B cell (primary cell): ENCODE measurements around the gene TSKS. TPM values are rescaled to one million over a fixed set of nuclear protein-coding genes. Genes with fewer than 3 reads are reported as not detected.

ENCODE experiments used
- ATAC-seq: fragments of 200-7000 bp; cut with Tn5 transposase; one replicate; pipeline ENCODE4 v1.10.0; 2021; ENCODE audit warnings: low read depth, mild to moderate bottlenecking, moderate number of reproducible peaks, moderate library complexity
- CTCF ChIA-PET: fragments of 350-600 bp; sonication (Branson Sonifier 250); formaldehyde crosslinking; loops from one replicate; lab custom pipeline; 2021; ENCODE audit warnings: antibody characterized with exemption, inconsistent platforms; lab: Charles Lee
- POLR2A ChIA-PET: fragments of 350-600 bp; sonication (Branson Sonifier 250); formaldehyde crosslinking; loops from one replicate; lab custom pipeline; 2021; ENCODE audit warnings: antibody characterized with exemption; lab: Charles Lee
- DNase-seq: peaks from one replicate; pipeline ENCODE4 v3.0.0; 2013
- H2AFZ ChIP-seq: 2 replicates; pipeline ENCODE4 v1.6.1; 2012; ENCODE audit warnings: mild to moderate bottlenecking, low read depth, low read length; ENCODE audit not compliant: insufficient read depth, poor library complexity, severe bottlenecking
- H3K27ac ChIP-seq, 2 donors: 1 replicate in 1 of 2; 2 replicates in 1 of 2; pipeline ENCODE4 v1.5.1; 2012 to 2013; ENCODE audit warnings: low read length in 2 of 2, mild to moderate bottlenecking in 2 of 2, moderate library complexity in 1 of 2
- H3K27me3 ChIP-seq, 4 experiments: fragments of 200-600 bp in 1 of 4; sonication (generic) in 1 of 4; replicated peaks in 1 of 4; 1 replicate in 2 of 4; 2 replicates in 2 of 4; pipeline versions ENCODE4 v1.6.1 to v1.7.0; 2013 to 2016; ENCODE audit warnings: low read length in 3 of 4, mild to moderate bottlenecking in 2 of 4, mixed read lengths in 1 of 4, moderate library complexity in 1 of 4; ENCODE audit not compliant: insufficient read depth in 4 of 4, control insufficient read depth in 3 of 4; ENCODE audit errors: control extremely low read depth in 1 of 4
- H3K36me3 ChIP-seq, 2 experiments: replicated peaks in 1 of 2; 1 replicate in 1 of 2; 2 replicates in 1 of 2; pipeline versions ENCODE4 v1.6.1 to v1.7.1; 2013; ENCODE audit warnings: low read length in 1 of 2; ENCODE audit not compliant: insufficient read depth in 2 of 2, control insufficient read depth in 1 of 2; ENCODE audit errors: control extremely low read depth in 1 of 2, extremely low read depth in 1 of 2
- H3K4me1 ChIP-seq, 2 donors: fragments of 200-600 bp in 1 of 2; sonication (generic) in 1 of 2; 1 replicate in 1 of 2; 2 replicates in 1 of 2; pipeline versions ENCODE4 v1.5.1 to v1.6.1; 2013 to 2017; ENCODE audit warnings: low read length in 2 of 2; ENCODE audit not compliant: control insufficient read depth in 2 of 2, insufficient read depth in 2 of 2
- H3K4me2 ChIP-seq: replicated peaks from 2 replicates; pipeline ENCODE3; 2012; ENCODE audit warnings: mild to moderate bottlenecking, low read depth, low read length; ENCODE audit not compliant: poor library complexity, severe bottlenecking
- H3K4me3 ChIP-seq, 5 experiments: fragments of 200-600 bp in 1 of 5; sonication (generic) in 1 of 5; 1 replicate in 3 of 5; 2 replicates in 2 of 5; pipeline versions ENCODE4 v1.5.1 to v1.7.0; 2011 to 2016; ENCODE audit warnings: low read length in 4 of 5, mild to moderate bottlenecking in 4 of 5, low read depth in 2 of 5, control low read depth in 1 of 5, moderate library complexity in 1 of 5; ENCODE audit not compliant: insufficient read depth in 1 of 5; ENCODE audit errors: control extremely low read depth in 1 of 5, extremely low read depth in 1 of 5
- H3K79me2 ChIP-seq: fragments of 200-600 bp; sonication (generic); one replicate; pipeline ENCODE4 v1.6.0; 2016; ENCODE audit warnings: low read length; ENCODE audit not compliant: control insufficient read depth, insufficient read depth
- H3K9ac ChIP-seq: fragments of 200-600 bp; sonication (generic); 2 replicates; pipeline ENCODE4 v1.6.1; 2017; ENCODE audit warnings: mild to moderate bottlenecking, low read length, moderate library complexity
- H3K9me3 ChIP-seq, 3 donors: one replicate each; pipeline versions ENCODE4 v1.6.1 to v1.7.1; 2013; ENCODE audit warnings: low read length in 2 of 3; ENCODE audit not compliant: control insufficient read depth in 2 of 3, insufficient read depth in 1 of 3; ENCODE audit errors: control extremely low read depth in 1 of 3
- H4K20me1 ChIP-seq: 2 replicates; pipeline ENCODE4 v1.6.0; 2012; ENCODE audit warnings: mild to moderate bottlenecking, low read length; ENCODE audit not compliant: insufficient read depth, control insufficient read depth, poor library complexity, severe bottlenecking
- H3K27ac Mint-ChIP-seq: one replicate; pipeline ENCODE4 v1.8.0; 2021; ENCODE audit warnings: mixed read lengths
- H3K27me3 Mint-ChIP-seq: one replicate; pipeline ENCODE4 v1.8.0; 2021; ENCODE audit warnings: mixed read lengths
- H3K4me1 Mint-ChIP-seq: one replicate; pipeline ENCODE4 v1.8.0; 2021; ENCODE audit warnings: mixed read lengths
- H3K4me3 Mint-ChIP-seq: one replicate; pipeline ENCODE4 v1.8.0; 2021; ENCODE audit warnings: mixed read lengths
- H3K9me3 Mint-ChIP-seq: one replicate; pipeline ENCODE4 v1.8.0; 2022; ENCODE audit warnings: mixed read lengths; ENCODE audit not compliant: insufficient read depth
- CTCF ChIP-seq: fragments of 200-600 bp; IDR thresholded peaks from one replicate; pipeline ENCODE4 v1.8.0; 2022; ENCODE audit warnings: antibody characterized with exemption, mild to moderate bottlenecking
- EZH2 ChIP-seq: IDR thresholded peaks from 2 replicates; pipeline ENCODE4 v1.6.1; 2012; ENCODE audit warnings: borderline replicate concordance, low read depth, mild to moderate bottlenecking, moderate library complexity, low read length; ENCODE audit not compliant: insufficient read depth, poor library complexity, severe bottlenecking
- WGBS: methylation state at CpG from one replicate; pipeline ENCODE4 v1.1.5; 2013; ENCODE audit warnings: missing lambda C conversion rate; ENCODE audit not compliant: insufficient coverage; 5-methylcytosine and 5-hydroxymethylcytosine counted together
- intact Hi-C: fragments of 100-400 bp; cut with micrococcal nuclease; formaldehyde crosslinking; loops from one replicate; pipeline ENCODE4 v1.10.0; 2022
- polyA plus RNA-seq: library from polyadenylated mRNA; depleted of rRNA; stranded (reverse); fragments of >200 nt; gene quantifications from 2 replicates; pipeline ENCODE4 v1.2.3, GENCODE V29; 2012
- total RNA-seq, 2 donors: library from RNA; stranded (reverse); fragments of 120-200 nt in 1 of 2; gene quantifications; 1 replicate in 1 of 2; 2 replicates in 1 of 2; pipeline versions ENCODE4 v1.2.3 to v1.2.4, GENCODE V29; 2013 to 2022

Gene TSKS
- total and polyA plus RNA-seq, 2 donors (not counting 1 experiment from before 2014, with no cell fraction given), result 0.15 to 0.18 TPM

- Histone ChIP-seq H3K9ac (peak overlapping the region; percentile 83), H3K36me3 (peaks cover 0 to 14% of the 10 kb centered on the region in 2 experiments), H3K4me3 (peak overlapping the region in 3 of 5 experiments; percentile 76 to 80 (median 79)), H2AFZ (peak overlapping the region; percentile 85), H3K79me2 (peaks cover 3% of the 10 kb centered on the region), H3K27me3 (no peaks in the 10 kb centered on the region), H4K20me1 (no peaks in the 10 kb centered on the region), H3K27ac (peak overlapping the region; percentile 64 to 68), H3K4me1 (peaks cover 30 to 46% of the 10 kb centered on the region in 2 donors), H3K9me3 (no peaks in the 10 kb centered on the region), H3K4me2 (peak overlapping the region; percentile 80)
- intact Hi-C loops, result loop anchor here (1.0 to 5.0 kb wide), 3 partner anchors 9 to 681 kb away; no protein-coding TSS in a partner anchor
- Mint-ChIP-seq H3K27ac (peak overlapping the region; percentile 95), H3K27me3 (no peaks in the 10 kb centered on the region), H3K4me3 (peak overlapping the region; percentile 96), H3K9me3 (no peaks in the 10 kb centered on the region), H3K4me1 (peaks cover 44% of the 10 kb centered on the region)
- CTCF ChIA-PET, result interaction anchor here (0.7 to 1.1 kb wide), 3 partner anchors 36 to 90 kb away, joined by 3 to 4 read pairs (median 3); partner anchors contain the start of gene PTOV1
- DNase-seq (peak; percentile 36), ATAC-seq (no peak)
- TF ChIP-seq CTCF (no peak), EZH2 (no peak)
- POLR2A ChIA-PET, result interaction anchor here (0.6 to 1.6 kb wide), 8 partner anchors 21 to 273 kb away, joined by 3 to 8 read pairs (median 4); partner anchors contain the start of genes AKT1S1, ATF5, NUP62 and TBC1D17
- 100% methylated on average over 1 of the region's 20 CpGs for whole genome bisulfite sequencing
Measured at GRCh38 chr19:49807904-49808675, 45.0 kb upstream of the TSKS start.
